HK-2 (cell line): Measurements from ENCODE around the gene AOPEP.

Experiments used
- DNase-seq: peaks from one replicate; pipeline ENCODE4 v3.0.0-alpha.2; 2018; ENCODE audit not compliant: unreplicated experiment

AOPEP gene

DNA sequence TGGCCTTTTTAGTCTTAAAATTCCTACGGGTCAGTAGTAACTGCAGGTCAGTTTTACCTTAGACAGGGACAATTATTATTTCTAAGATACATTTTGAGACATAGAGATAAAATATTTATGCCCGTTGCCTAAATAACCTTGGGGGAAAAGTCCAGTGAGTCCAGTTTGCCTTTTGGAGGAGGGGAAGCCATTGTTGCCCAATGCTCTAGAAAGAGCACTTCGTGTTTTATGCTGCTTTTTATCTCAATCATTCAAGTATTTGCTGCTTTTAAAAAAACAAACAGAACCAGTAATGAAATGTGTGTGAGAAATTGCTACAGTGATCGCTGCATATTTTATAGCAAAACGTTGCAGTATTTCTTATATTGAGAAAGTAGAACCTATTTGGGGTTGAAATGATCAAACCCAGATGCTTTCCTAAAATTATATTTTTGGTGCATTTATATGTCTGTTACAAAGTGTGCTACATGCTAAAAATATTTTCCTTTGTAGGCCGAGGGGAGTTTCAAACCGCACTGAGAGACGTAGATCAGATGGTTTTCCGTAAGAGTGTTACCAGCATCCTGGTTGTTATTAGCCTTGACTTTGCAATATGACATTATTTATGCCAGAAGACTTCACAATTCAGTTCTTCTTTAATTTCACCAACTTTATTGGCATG is 266.8 kb downstream of the AOPEP start:
- no peak for DNase-seq

DNA sequence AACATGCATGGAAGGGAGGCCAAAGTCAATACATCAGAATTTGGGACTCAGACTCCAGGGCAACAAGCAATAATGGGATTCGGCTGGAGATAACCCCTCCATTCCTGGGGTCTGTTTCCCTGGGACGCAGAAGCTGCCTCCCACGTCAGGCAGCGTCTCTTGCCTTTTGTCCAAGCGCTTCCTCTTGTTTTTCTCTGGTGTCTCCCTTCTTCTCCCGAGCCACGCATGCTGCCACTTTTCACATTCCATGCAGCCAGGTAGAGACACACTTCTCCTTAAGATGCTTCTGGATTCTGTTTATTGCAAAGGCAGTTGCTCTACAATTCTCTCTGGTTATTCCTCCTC is 267.3 kb downstream of the AOPEP start:
- DNase-seq = no peak

DNA sequence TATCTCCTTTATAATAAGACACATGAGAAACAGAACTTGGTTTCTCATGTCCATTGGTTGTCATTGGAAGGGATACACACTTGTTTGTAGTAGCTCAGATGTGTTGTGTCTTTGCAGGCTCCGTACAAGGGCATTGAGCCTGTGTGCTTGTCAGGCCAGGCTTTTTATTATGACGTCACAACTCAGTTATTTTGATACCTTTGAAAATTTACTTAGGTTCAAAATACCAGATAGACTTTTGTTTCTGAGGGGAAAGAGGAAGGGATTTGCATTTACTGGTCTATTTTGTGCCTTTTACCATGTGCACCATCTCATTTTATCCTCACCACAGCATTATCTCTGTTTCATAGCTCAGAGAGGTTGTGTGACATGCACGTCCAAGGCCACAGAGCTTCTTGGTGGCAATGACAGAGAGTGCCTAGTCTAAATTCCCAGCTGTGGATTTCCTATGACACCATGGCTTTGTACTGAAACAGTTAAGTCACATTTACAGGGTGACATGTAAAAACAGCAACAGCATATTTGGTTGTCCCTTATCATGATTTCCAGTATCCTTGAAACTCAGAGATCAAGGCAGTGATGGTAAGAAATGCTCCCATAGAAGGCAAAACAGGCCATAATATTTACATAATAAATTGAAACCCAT is 268.7 kb downstream of the AOPEP start:
- DNase-seq = no peak

DNA sequence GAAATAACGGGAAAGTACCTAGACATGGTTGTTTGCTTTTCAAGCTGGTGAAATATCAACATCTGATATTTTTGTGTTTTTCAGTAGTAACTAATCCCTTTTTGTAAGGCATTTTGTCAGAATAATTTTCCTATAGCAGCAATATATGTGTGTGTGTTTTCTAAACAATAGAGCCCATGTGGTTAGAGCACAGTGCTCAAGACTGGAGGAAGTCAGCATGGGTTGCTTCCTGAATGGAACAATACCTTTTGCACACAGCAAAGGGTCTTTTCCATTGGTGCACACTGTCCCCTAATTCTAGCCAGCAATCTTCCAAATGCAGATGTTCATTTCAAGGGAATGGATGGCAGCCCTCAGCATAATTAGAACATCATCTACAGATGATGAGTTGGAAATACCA is 270.1 kb downstream of the AOPEP start:
- DNase-seq = no peak

DNA sequence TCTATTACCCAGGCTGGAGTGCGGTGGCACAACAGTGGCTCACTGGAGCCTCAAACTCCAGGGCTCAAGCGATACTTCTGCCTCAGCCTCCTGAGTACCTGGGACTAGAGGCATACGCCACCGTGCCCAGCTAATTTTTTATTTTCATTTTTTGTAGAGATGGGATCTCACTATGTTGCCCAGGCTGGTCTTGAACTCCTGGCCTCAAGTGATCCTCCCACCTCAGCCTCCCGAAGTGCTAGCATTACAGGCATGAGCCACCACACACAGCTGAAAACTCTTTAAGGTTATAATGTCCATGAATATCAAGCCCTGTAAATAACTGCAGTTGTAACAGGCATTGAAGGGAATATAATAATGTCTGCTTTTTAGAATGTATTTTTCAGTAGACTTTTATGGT is 271.2 kb downstream of the AOPEP start:
- no peak for DNase-seq

DNA sequence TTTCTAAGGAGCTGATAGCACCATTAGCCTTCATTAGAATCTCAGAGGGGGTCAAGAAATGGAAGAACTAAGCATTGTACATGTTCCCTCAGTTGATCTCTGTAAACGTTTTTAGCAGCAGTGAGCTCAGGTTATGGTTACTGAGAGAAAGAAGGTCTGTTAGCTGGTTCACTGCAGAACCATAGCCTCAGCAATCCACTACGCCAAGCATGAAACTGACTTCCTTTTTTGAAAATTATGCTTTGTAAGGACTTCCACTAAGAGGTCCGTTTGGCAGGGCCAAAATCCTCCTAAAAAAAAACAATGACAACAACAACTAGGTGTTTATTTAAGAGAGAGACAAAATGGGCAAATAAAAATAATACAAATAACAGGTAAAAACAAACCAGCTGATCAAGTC is 273.3 kb downstream of the AOPEP start:
- DNase-seq = no peak

DNA sequence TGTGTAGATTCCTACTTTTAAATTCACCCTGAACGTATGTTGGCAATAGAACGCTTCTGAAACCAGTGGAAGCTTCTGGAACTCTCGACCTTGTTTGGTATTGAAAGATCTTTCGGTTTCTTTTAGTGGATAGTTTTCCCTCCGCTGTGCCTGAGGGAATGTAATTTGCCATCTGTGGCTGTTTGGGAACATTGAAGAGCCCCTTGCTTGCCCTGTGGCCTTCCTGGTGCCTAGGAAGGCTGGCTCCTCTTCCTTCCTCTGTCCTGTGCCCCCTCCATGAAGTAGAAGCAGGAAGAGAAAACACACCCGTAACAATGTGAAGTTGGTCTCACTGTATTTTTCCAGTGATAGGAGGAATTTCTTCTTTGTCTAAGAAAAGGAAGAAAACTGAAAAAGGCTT is 274.3 kb downstream of the AOPEP start:
- no peak for DNase-seq

DNA sequence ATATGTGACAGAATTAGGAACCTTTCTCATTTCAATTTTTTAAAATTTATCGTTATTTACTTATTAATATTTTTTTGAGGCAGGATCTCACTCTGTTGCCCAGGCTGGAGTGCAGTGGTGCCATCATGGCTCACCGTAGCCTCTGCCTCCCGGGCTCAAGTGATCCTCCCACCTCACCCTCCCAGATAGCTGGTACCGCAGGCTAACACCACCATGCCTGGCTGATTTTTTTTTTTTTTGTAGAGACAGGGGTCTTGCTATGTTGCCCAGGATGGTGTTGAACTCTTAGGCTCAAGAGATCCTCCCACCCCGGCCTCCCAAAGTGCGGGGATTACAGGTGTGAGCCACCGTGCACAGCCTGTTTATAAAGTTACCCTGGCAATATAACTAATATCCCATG is 275.2 kb downstream of the AOPEP start:
- no peak for DNase-seq

DNA sequence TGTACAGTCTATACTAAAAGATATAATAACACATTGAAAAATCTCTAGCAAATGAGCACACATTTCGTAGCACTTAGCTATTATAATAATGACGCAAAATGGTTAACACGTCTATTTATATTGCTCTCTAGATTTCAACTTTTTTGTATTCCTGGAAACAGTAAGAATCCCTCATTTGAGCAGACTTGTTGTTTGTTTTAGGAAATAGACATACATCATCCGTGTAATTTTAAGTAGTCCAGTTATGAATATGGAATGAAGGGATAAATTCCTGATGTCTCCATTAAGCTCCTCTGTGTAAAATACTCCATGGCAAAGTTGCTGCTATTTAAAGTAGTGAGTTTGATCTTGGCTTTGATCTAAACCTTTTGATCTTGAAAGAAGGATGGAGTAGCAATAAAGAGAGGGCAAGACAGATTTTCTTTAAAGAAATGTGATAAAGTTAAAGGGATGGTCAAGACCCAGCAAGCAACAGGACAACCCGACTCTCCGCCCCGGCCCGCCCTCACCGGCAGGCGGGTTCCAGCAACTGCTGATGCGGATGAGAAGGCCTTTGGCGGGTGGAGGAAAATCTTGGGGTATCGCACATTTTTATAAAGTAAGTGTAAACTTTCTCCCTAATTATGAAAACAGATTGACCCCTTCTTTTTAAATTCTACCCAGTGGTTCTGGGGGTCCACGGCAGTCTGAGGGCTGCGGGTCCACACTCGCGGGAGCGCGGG is 277.4 kb downstream of the AOPEP start:
- DNase-seq = peak; percentile 60

DNA sequence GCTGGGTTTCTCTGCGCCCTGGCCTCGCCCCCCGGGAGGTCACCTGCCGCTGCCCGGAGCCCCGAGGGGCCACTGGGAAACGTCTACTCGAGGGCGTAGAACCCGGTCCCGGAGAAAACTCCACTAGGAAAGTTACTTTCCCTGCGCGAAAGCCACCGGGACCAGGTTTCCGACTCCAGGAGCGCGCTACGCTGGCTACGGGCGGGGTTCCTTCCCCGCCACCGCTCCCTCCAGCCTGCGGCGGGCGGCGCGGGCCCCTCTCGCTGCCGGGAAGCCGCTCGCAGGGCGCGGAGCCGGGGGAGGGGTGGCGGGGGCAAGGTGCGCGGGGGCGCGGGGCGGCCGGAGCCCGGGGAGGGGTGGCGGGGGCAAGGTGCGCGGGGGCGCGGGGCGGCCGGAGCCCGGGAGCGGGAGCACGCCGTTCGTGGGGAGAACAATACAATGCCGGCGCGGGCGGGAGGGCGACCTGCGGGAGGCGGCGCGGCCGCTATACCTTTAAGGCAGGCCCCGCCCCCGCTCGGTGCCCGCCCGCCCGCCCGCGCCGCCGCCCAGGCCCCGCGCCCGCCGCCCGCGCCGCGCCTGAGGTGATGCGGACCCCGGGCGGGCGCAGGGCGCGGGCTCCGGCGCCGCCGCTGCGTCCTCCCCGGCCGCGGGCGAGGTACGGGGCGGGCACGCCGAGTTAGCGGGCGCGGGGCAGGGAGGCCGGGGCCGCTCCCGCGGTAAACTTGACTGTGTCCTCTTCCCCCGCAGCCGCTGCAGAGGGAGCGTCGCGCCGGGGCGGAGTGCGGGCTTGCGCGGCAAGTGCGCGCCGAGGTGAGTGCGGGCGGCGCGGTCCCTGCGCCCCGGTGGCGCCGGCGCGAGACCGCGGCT is 278.1 kb downstream of the AOPEP start:
- DNase-seq = peak; percentile 55

DNA sequence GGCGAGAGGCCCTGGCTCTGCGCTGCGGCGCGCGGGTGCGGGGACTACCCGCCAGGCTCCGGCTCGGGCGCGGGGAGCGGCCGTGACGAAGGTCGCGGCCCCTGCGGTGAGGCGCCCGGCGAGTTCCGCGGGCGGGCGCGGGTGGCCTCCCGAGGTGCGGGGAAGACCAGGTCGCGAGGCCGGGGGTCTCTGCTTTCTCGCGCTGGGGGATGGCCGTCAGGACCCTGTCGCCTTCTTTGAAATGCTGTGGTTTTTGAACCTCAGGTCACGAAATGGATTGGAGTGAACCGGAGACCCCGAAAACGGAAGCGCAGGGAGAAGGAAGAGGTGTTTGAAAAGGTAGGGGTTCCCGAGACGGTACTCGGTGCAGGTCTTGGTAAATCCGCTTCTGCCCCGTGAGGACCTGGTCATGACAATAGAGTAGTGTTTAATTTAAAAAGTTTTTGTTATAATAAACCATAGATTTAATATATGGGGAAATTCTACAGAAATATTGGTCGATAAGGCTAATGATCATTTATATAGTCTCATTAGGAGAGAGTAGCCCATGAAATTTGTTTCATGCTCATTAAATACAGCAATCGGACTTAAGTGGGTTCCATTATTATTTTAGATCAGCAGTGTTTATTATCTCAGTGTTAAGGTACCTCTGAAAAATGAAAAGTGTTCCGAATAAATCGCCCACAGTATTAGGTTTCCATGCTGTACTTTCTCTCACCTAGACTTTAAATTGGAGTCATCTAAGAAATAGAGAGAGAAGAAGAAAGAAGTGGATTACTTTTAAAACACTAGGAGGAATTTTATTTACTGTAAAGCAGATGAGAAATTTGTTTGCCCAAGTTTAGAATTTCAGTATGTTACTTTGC is 279.0 kb downstream of the AOPEP start:
- DNase-seq = no peak

DNA sequence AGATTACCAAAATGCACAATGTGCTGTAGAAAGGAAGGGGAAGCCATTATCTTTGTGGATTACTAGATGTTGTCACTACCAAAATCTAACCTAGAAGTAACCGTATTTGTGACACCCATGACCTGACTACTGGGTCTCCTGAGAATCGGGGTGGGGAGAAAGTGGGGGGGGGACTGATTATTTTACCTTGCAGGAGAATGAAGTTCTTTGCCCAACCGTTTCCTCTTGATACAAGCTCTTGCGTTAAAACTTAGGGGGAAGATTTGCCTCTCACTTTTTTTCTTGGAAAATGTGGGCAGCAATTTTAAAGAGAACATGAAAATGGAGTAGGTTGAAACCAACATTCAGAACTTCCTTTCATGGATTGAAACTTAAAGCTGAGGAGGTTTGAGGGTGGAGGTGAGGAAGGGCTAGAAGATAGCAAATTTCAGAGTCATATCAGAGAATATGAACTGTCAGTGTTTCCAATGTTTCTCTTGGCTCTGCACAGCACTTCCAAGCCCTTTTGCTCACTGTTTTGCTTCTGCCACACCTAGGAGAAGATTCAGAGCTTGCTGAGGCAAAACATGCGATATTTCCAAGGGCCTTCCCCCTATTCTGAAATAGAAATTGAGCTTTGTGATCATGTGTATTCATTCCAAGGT is 280.8 kb downstream of the AOPEP start:
- DNase-seq = no peak

DNA sequence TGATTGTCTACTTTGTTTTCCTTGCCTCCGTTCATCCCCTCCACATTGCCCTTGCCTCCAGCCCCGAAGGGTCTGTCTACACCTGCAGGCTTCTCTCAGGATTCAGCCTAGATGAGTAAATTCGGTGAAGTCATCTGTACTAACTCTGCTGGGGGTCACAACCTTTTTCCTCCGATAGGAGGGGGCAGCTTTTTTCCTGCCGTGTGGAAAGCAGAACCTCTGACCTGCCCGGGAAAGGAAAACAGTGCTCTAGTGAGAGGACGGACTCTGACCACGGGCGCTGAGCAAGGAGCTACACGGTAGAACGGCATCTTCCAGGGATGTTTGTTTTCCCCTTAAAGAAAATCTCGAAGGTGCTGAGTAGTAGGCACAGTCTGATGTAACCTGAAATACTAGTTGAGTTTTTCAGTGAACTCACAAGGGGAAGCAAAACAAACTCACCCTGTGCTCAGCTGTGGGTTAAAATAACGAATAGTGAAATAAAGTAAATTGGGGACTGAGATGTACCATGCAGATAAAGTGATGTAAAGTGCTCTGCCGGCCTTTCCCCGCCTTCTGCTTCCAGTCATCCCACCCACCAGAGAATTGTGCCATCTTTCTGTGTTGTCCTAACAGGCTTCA is 281.8 kb downstream of the AOPEP start:
- DNase-seq = no peak

DNA sequence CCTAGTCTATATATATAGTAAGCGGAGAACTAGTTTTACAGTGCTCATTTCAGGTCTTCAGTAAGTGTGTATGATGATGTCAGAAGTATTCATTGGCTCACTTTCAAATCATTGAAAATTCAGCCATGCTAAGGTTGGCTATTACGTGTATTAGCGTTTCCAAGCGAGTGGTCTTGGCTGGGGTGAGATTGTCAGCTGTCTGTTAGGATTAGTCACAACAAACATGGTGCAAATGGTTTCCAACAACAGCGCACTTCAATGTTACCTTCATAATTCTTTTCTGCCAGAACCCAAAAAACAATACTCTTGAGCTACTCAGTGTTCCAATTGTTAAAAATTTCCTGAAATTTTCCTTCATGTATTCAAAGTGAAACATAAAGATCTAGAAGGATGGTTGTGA is 283.0 kb downstream of the AOPEP start:
- DNase-seq = no peak

DNA sequence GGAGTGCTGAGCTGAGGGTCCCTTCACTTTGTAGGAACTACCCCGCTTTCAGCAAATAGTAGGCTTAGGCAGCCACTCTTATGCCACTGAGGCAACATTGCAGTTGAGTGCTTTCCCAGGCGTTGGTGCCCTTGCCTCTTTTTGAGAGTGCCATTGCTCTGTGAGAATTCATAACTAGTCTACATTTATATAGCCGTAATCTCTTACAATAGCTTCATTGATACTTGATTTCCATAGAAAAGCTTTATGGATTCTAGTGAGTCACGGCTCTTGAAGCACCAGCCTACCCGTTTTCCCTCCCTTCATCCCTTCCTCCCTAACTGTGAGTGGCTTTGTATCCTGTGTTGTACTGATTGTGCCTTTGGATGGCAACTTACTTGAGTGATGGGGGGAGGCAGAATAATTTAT is 283.9 kb downstream of the AOPEP start:
- no peak for DNase-seq

DNA sequence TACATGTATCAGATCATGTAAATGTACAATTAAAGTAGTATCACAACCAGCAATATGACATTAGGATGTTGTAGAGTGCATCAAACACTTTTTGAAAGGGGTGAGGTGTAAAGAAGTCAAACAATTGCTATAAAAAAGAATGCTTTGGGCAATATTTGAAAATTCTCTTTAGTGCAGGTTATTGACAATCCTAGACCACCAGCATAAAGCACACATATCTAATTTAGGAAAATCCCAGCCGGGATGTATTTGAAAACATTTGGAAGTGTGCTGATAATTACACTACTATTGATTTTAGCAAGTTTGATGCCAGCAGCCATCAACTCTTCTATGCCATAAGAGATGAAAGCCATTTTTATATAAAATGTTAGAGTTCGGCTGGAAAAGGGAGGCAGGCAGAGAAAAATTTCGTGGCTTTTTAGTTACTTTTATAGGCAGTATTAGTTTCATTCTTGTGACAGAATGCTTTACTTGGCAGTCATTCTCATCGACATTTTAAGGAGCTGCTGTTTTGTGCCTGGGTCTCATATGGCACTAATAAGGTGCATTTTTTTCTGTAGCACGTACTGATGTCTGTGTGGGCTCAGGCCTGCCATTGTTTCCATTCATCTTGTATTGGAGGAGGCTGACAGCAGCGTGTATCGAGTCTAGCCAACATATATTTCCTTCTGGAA is 285.7 kb downstream of the AOPEP start:
- no peak for DNase-seq

DNA sequence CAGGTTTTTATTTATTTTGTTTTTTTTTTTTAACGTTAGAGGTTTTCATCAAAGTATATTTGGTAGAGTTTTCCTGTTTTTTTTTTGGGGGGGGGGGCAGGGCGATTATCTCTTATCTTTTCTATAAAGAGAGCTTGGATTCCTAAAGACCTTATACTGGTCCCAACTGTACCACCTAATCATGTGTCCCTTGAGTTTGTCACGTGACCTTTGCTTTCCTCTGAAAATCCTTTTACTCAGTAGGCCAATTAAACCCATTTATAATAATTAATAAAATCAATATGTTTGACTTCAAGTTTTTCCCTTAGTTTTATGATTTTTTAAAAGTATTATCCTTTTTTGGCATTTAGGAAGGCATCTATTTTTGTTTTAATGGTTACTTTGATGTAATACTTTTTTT is 286.4 kb downstream of the AOPEP start:
- DNase-seq = no peak

DNA sequence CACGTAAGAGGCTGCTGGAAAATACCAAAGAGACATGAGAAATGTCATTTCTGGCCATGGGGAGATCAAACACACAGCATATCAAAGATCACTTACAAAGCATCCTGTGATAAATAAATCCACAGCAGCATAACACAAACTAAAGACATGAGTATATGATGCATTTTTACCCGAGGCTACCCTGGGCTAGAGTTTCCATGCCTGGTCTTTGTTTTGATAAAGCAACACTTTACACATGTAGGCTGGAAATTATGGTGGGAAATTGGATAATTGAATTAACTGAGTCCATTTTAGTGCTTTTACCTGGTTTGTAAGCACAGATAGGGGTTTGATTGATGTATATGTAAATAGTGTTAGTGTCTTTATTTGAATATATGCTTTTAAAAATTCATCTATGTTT is 288.4 kb downstream of the AOPEP start:
- no peak for DNase-seq

DNA sequence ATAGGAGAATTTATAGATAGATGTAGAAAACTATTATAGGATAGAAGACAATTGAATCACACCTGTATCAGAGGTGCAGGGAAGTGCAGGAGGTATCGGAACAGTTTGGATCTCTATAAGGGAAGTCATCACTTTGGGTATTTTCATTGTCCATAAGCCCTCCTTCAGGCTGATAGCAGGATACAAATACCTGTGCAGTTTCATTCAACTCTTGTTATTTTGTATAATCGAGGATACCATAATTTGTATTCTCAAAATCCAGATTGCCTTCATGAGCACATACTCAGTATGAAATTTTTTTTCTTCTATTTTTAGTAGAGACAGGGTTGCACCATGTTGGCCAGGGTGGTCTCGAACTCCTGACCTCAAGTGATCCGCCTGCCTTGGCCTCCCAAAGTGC is 289.1 kb downstream of the AOPEP start:
- no peak for DNase-seq

DNA sequence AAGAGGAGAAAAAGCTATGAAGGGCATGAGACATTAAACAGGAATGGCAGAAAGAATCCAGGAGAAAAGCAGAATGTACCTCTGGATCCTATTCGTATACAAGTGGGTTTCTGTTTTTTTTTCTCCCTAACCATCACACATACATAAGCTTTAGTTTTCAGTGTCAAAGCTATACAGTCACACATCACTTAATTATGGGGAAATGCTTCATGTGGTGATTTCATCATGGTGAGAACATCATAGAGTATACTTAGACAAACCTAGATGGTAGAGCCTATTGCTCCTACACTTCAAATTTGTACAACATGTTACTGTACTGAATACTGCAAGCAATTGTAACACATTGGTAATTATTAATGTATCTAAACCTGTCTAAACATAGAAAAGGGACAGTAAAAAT is 290.6 kb downstream of the AOPEP start:
- no peak for DNase-seq
